Measurements from ENCODE around the gene IRF6. TPM values are rescaled to one million over a fixed set of nuclear protein-coding genes. Genes with fewer than 3 reads are reported as not detected.

The IRF6 gene
- total and polyA plus RNA-seq, 2 donors (not counting 1 experiment from before 2014, with no cell fraction given): 0.66 to 1.00 TPM

DNA sequence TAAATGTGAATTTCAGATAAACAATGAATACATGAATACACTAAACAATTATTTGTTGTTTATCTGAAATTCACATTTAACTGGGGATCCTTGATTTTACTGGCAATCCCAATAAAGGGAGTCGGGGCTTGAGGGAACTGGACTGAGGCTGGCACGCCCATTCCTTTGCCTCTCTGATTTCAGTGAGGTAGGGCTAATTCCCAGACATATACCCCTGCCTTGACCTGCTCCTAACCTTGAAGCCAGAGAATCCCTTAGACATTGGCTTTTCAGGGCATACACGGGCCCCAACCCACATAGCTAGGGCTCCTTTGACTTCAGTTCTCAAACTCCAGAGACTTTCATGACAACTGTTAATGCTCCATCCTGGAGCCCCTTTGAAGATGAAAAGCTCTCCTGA lies 11.0 kb upstream of the IRF6 start:
- H3K4me3 ChIP-seq (replicated peaks in 1 of 4; ENCODE audit: control extremely low read depth in 1 of 4, insufficient read depth in 1 of 4, low read depth in 3 of 4, low read length in 4 of 4): no peak overlapping the region
- no peak for TF ChIP-seq EZH2 (IDR thresholded peaks at IDR 0.05; ENCODE audit: low read length, missing control alignments)
- TF ChIP-seq, protein P1, sequence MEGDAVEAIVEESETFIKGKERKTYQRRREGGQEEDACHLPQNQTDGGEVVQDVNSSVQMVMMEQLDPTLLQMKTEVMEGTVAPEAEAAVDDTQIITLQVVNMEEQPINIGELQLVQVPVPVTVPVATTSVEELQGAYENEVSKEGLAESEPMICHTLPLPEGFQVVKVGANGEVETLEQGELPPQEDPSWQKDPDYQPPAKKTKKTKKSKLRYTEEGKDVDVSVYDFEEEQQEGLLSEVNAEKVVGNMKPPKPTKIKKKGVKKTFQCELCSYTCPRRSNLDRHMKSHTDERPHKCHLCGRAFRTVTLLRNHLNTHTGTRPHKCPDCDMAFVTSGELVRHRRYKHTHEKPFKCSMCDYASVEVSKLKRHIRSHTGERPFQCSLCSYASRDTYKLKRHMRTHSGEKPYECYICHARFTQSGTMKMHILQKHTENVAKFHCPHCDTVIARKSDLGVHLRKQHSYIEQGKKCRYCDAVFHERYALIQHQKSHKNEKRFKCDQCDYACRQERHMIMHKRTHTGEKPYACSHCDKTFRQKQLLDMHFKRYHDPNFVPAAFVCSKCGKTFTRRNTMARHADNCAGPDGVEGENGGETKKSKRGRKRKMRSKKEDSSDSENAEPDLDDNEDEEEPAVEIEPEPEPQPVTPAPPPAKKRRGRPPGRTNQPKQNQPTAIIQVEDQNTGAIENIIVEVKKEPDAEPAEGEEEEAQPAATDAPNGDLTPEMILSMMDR (conservative IDR thresholded peaks at IDR 0.05 in 1 of 2, IDR thresholded peaks at IDR 0.05 in 1 of 2; ENCODE audit: low read depth in 1 of 2, low read length in 2 of 2): no peak
- H3K27ac ChIP-seq (ENCODE audit: insufficient read depth, low read length): no peak overlapping the region
- no peaks in the 10 kb centered on the region for H3K9me3 ChIP-seq (ENCODE audit: control insufficient read depth, insufficient read depth, low read depth, low read length)
- no peak for DNase-seq (ENCODE audit: low read depth in 2 of 2)
- no peaks in the 10 kb centered on the region for H4K20me1 ChIP-seq (ENCODE audit: control insufficient read depth, extremely low read depth, insufficient read depth, low read length)
- H3K9ac ChIP-seq (ENCODE audit: insufficient read depth, low read length): no peak overlapping the region
- H3K4me1 ChIP-seq (ENCODE audit: control insufficient read depth, extremely low read depth, insufficient read depth, low read length): no peaks in the 10 kb centered on the region
- no peak overlapping the region for H2AFZ ChIP-seq (ENCODE audit: low read length)
- no peak overlapping the region for H3K4me2 ChIP-seq (ENCODE audit: extremely low read depth, insufficient read depth, low read length)
- peaks cover 2% of the 10 kb centered on the region for H3K27me3 ChIP-seq (ENCODE audit: control insufficient read depth, insufficient read depth, low read length)
- no peaks in the 10 kb centered on the region for H3K36me3 ChIP-seq (ENCODE audit: control insufficient read depth, insufficient read depth, low read length)
- H3K79me2 ChIP-seq (ENCODE audit: control insufficient read depth, insufficient read depth, low read length): no peaks in the 10 kb centered on the region

- H4K20me1 ChIP-seq (ENCODE audit: control insufficient read depth, extremely low read depth, insufficient read depth, low read length): no peaks in the 10 kb centered on the region
- no peak overlapping the region for H3K4me2 ChIP-seq (ENCODE audit: extremely low read depth, insufficient read depth, low read length)
- no peak overlapping the region for H3K4me3 ChIP-seq (replicated peaks in 1 of 4; ENCODE audit: control extremely low read depth in 1 of 4, insufficient read depth in 1 of 4, low read depth in 3 of 4, low read length in 4 of 4)
- H3K4me1 ChIP-seq (ENCODE audit: control insufficient read depth, extremely low read depth, insufficient read depth, low read length): no peaks in the 10 kb centered on the region
- no peak overlapping the region for H2AFZ ChIP-seq (ENCODE audit: low read length)
- no peak for DNase-seq (ENCODE audit: low read depth in 2 of 2)
- TF ChIP-seq, protein P1 (conservative IDR thresholded peaks at IDR 0.05 in 1 of 2, IDR thresholded peaks at IDR 0.05 in 1 of 2; ENCODE audit: low read depth in 1 of 2, low read length in 2 of 2): no peak
- TF ChIP-seq EZH2 (IDR thresholded peaks at IDR 0.05; ENCODE audit: low read length, missing control alignments): no peak
- H3K36me3 ChIP-seq (ENCODE audit: control insufficient read depth, insufficient read depth, low read length): no peaks in the 10 kb centered on the region
- H3K9ac ChIP-seq (ENCODE audit: insufficient read depth, low read length): no peak overlapping the region
- H3K27ac ChIP-seq (ENCODE audit: insufficient read depth, low read length): no peak overlapping the region
- peaks cover 2% of the 10 kb centered on the region for H3K27me3 ChIP-seq (ENCODE audit: control insufficient read depth, insufficient read depth, low read length)
- H3K79me2 ChIP-seq (ENCODE audit: control insufficient read depth, insufficient read depth, low read length): no peaks in the 10 kb centered on the region
- no peaks in the 10 kb centered on the region for H3K9me3 ChIP-seq (ENCODE audit: control insufficient read depth, insufficient read depth, low read depth, low read length)
Measured at GRCh38 chr1:209815931-209816341, 10.0 kb upstream of the IRF6 start.

DNA sequence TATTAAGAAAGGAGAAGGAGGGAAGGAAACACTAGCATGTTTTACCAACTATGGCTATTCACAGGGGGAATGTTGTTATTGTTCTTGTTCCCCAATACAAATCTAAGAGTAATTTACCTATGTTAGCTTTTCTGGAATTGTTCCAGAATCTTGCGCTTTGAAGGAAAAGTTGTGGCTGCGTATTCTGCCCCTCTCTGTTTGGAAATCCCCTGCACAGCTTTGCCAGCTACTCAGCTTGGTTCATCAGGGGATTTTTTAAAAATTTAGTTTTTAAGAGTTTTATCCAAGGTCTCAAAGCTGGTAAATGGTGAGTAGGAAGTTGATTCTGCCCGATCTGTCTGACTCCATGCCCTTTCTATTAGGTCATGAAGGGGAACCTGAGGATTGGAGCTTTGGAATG lies 9.5 kb upstream of the IRF6 start:
- H3K4me3 ChIP-seq (replicated peaks in 1 of 4; ENCODE audit: control extremely low read depth in 1 of 4, insufficient read depth in 1 of 4, low read depth in 3 of 4, low read length in 4 of 4): no peak overlapping the region
- TF ChIP-seq, protein P1 (conservative IDR thresholded peaks at IDR 0.05 in 1 of 2, IDR thresholded peaks at IDR 0.05 in 1 of 2; ENCODE audit: low read depth in 1 of 2, low read length in 2 of 2): no peak
- TF ChIP-seq EZH2 (IDR thresholded peaks at IDR 0.05; ENCODE audit: low read length, missing control alignments): no peak
- no peaks in the 10 kb centered on the region for H3K79me2 ChIP-seq (ENCODE audit: control insufficient read depth, insufficient read depth, low read length)
- no peaks in the 10 kb centered on the region for H3K36me3 ChIP-seq (ENCODE audit: control insufficient read depth, insufficient read depth, low read length)
- no peak overlapping the region for H2AFZ ChIP-seq (ENCODE audit: low read length)
- DNase-seq (ENCODE audit: low read depth in 2 of 2): no peak
- H3K4me1 ChIP-seq (ENCODE audit: control insufficient read depth, extremely low read depth, insufficient read depth, low read length): no peaks in the 10 kb centered on the region
- no peak overlapping the region for H3K27ac ChIP-seq (ENCODE audit: insufficient read depth, low read length)
- H3K9me3 ChIP-seq (ENCODE audit: control insufficient read depth, insufficient read depth, low read depth, low read length): no peaks in the 10 kb centered on the region
- H3K9ac ChIP-seq (ENCODE audit: insufficient read depth, low read length): no peak overlapping the region
- H3K27me3 ChIP-seq (ENCODE audit: control insufficient read depth, insufficient read depth, low read length): peaks cover 2% of the 10 kb centered on the region
- H3K4me2 ChIP-seq (ENCODE audit: extremely low read depth, insufficient read depth, low read length): no peak overlapping the region
- no peaks in the 10 kb centered on the region for H4K20me1 ChIP-seq (ENCODE audit: control insufficient read depth, extremely low read depth, insufficient read depth, low read length)

All from fibroblast of lung (primary cell).